ENCODE results near the gene TFF2.

DNA sequence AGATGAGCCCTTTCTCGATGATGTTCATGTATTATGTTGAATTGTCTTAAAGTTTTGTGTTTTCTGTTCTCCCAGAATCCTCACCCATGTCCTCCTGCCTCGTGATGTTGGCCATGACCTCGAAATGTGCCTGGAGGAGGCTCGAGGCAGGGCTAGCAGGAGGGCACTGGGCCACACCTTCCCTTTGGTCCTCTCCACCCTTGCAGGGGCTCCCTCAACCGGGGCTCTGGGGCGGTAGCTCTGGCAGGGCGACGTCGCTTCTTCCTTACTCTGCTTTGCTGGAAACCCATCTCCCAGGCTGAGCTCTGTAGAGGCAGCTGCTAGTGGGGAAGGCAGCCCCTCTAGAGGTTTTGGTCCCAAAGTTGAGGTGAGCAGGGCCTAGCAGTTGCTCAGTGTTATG lies 49.8 kb downstream of the TFF2 start:
- TF ChIP-seq CTCF (conservative IDR thresholded peaks at IDR 0.05; ENCODE audit: low read depth, low read length) (no peak), NFE2L2 (IDR thresholded peaks at IDR 0.05; ENCODE audit: low read depth, low read length) (no peak), POLR2A (IDR thresholded peaks at IDR 0.05; ENCODE audit: low read depth, low read length) (no peak), CHD1 (IDR thresholded peaks at IDR 0.05; ENCODE audit: low read depth, low read length) (no peak), CEBPB (IDR thresholded peaks at IDR 0.05; ENCODE audit: low read depth, low read length) (no peak), FOS (IDR thresholded peaks at IDR 0.05; ENCODE audit: low read depth, low read length) (no peak), USF2 (IDR thresholded peaks at IDR 0.05; ENCODE audit: low read depth, low read length) (no peak), MXI1 (IDR thresholded peaks at IDR 0.05; ENCODE audit: borderline replicate concordance, low read depth, low read length) (no peak), MAFK (IDR thresholded peaks at IDR 0.05; ENCODE audit: low read depth, low read length) (no peak), RCOR1 (IDR thresholded peaks at IDR 0.05; ENCODE audit: insufficient replicate concordance, low read length) (no peak), RAD21 (IDR thresholded peaks at IDR 0.05; ENCODE audit: low read length) (no peak)
- TF ChIP-seq, protein P1, sequence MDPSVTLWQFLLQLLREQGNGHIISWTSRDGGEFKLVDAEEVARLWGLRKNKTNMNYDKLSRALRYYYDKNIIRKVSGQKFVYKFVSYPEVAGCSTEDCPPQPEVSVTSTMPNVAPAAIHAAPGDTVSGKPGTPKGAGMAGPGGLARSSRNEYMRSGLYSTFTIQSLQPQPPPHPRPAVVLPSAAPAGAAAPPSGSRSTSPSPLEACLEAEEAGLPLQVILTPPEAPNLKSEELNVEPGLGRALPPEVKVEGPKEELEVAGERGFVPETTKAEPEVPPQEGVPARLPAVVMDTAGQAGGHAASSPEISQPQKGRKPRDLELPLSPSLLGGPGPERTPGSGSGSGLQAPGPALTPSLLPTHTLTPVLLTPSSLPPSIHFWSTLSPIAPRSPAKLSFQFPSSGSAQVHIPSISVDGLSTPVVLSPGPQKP (IDR thresholded peaks at IDR 0.05; ENCODE audit: borderline replicate concordance, low read depth, low read length) = no peak
